Chondrocyte (in vitro differentiated cells): Measurements from ENCODE around the gene CACNG4. TPM values are rescaled to one million over a fixed set of nuclear protein-coding genes. Genes with fewer than 3 reads are reported as not detected.

Experiments used
- DNase-seq: peaks from one replicate; pipeline ENCODE4 v3.0.0; 2021; ENCODE audit warnings: mixed read lengths, low spot score
- H3K27ac Mint-ChIP-seq: one replicate; pipeline ENCODE4 v1.8.0; 2021; ENCODE audit warnings: mild to moderate bottlenecking, moderate library complexity, mixed read lengths; ENCODE audit not compliant: unreplicated experiment
- H3K27me3 Mint-ChIP-seq: 2 replicates; pipeline ENCODE4 v1.8.0; 2021; ENCODE audit warnings: low read depth, mixed read lengths
- H3K36me3 Mint-ChIP-seq: 2 replicates; pipeline ENCODE4 v1.8.0; 2021; ENCODE audit warnings: low read depth, mixed read lengths
- H3K4me1 Mint-ChIP-seq: 2 replicates; pipeline ENCODE4 v1.8.0; 2021; ENCODE audit warnings: low read depth, mild to moderate bottlenecking, mixed read lengths
- H3K4me3 Mint-ChIP-seq: one replicate; pipeline ENCODE4 v1.8.0; 2021; ENCODE audit warnings: mild to moderate bottlenecking, moderate library complexity, mixed read lengths; ENCODE audit not compliant: unreplicated experiment
- H3K9me3 Mint-ChIP-seq: 2 replicates; pipeline ENCODE4 v1.8.0; 2021; ENCODE audit warnings: low read depth, mixed read lengths
- total RNA-seq: library from RNA; stranded (reverse); gene quantifications from 3 replicates; pipeline ENCODE4 v1.2.1, GENCODE V29; 2021
- TF ChIP-seq, protein P1 (sequence below): fragments of 200-600 bp; sonication (generic); IDR thresholded peaks from 2 replicates; pipeline ENCODE4 v1.5.0; 2021; ENCODE audit warnings: antibody characterized with exemption, mild to moderate bottlenecking, moderate library complexity

Gene CACNG4
- total RNA-seq, 1 donor from 2014 or later: 2.9 TPM

DNA sequence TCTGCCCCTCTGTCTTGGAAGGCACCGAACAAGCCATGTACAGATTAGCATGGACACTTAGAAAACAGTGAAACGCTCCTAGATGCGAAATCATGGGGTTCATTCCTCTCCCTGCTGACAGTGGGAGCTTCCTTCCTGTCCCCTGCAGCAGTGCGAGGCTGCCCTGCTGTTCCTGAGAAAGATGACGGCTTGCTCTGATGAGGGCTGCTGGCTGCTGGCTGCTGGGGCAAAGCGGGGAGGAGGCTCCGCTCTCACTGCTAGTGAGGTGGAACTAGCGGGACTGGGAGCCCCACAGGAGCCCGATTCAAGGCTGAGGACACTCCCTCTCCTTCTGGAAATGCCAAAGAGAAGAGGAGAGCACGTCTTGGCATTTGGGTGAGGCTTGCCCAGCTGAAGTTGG lies 25.9 kb upstream of the CACNG4 start:
- H3K36me3 Mint-ChIP-seq: peaks cover 8% of the 10 kb centered on the region
- peaks cover 30% of the 10 kb centered on the region for H3K9me3 Mint-ChIP-seq

DNA sequence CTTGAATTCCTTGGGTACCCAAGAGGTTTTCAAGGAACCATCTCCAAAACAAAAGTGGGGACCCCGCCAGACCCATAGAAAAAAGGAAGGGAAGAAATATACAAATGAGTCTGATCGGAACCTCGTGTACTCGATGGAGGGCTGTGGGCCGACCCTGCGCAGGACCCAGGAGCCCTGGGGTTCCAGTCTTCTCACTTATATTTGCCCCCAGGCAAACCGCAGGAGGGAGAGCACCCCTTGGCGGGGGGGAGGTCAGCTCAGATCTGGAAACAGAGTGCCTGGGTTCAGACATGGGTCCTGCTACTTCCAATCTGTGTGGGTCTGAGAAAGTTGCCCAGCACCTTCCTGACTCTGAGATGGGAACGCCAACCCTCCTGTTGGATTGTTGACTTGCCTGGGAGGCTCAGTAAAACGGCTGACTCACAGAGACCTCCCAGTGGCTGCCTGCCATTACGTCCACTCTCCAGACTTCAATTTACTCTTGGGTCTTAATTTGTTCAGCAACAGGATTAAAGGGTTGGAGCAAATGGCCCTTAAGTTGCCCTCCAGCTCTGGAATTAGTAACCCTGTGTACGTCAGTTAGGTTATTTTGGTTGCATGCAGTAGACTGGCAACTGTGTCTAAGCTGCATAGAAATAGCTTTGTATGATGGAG lies 24.9 kb upstream of the CACNG4 start:
- H3K27ac Mint-ChIP-seq: no peak overlapping the region
- H3K4me1 Mint-ChIP-seq: peaks cover 8% of the 10 kb centered on the region
- no peak overlapping the region for H3K4me3 Mint-ChIP-seq
- TF ChIP-seq, protein P1, sequence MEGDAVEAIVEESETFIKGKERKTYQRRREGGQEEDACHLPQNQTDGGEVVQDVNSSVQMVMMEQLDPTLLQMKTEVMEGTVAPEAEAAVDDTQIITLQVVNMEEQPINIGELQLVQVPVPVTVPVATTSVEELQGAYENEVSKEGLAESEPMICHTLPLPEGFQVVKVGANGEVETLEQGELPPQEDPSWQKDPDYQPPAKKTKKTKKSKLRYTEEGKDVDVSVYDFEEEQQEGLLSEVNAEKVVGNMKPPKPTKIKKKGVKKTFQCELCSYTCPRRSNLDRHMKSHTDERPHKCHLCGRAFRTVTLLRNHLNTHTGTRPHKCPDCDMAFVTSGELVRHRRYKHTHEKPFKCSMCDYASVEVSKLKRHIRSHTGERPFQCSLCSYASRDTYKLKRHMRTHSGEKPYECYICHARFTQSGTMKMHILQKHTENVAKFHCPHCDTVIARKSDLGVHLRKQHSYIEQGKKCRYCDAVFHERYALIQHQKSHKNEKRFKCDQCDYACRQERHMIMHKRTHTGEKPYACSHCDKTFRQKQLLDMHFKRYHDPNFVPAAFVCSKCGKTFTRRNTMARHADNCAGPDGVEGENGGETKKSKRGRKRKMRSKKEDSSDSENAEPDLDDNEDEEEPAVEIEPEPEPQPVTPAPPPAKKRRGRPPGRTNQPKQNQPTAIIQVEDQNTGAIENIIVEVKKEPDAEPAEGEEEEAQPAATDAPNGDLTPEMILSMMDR: no peak
- peak; percentile 53 for DNase-seq
- peaks cover 7% of the 10 kb centered on the region for H3K27me3 Mint-ChIP-seq
- peaks cover 29% of the 10 kb centered on the region for H3K9me3 Mint-ChIP-seq
- peaks cover 8% of the 10 kb centered on the region for H3K36me3 Mint-ChIP-seq

More for the DNA sequence above, 25.9 kb upstream of the CACNG4 start:
- H3K4me3 Mint-ChIP-seq: no peak overlapping the region
- peaks cover 7% of the 10 kb centered on the region for H3K27me3 Mint-ChIP-seq
- peaks cover 4% of the 10 kb centered on the region for H3K4me1 Mint-ChIP-seq
- peak; percentile 52 for DNase-seq
- H3K27ac Mint-ChIP-seq: no peak overlapping the region
- TF ChIP-seq, protein P1: no peak

- TF ChIP-seq, protein P1: no peak
- Mint-ChIP-seq H3K27me3 (peaks cover 12% of the 10 kb centered on the region), H3K4me1 (peaks cover 6% of the 10 kb centered on the region), H3K4me3 (no peak overlapping the region), H3K9me3 (peaks cover 19% of the 10 kb centered on the region), H3K27ac (no peak overlapping the region), H3K36me3 (peaks cover 5% of the 10 kb centered on the region)
- DNase-seq: peak; percentile 42
Observed at GRCh38 chr17:66941249-66941648, 23.3 kb upstream of the CACNG4 start.

DNA sequence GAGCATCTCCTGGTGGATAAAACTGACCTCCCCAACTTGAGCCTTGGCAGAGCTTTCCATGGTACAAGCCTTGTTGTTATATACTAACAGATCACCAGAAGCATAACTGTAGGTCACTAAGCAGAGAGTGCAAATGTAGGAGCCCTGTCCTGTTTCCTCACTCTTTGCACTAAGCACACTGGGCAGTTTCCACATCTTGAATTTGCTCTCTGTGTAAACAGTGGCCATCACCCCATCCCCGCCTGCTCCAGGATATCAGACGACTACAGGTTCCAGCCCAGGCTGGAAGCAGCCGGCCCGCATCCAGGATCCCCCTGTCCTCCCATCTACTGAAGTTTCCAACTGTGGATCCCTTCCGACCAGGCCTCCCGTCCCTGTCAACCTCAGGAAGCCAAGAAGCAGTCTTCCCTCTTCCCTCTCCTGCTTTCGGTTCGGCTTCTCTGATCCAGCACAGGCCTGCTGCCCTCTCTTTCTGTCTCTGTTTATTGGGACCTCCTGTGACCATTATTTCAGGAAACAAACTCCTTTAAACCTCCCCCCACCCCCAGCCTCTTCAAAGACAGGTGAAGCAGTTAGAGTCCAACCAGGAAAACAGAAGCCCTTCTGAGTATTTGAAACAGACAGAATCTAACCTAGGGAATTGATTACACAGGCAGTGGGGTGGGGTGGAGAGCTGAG lies 22.6 kb upstream of the CACNG4 start:
- Mint-ChIP-seq H3K4me1 (peaks cover 6% of the 10 kb centered on the region), H3K9me3 (peaks cover 15% of the 10 kb centered on the region), H3K36me3 (peaks cover 5% of the 10 kb centered on the region), H3K27ac (no peak overlapping the region), H3K4me3 (no peak overlapping the region), H3K27me3 (peaks cover 12% of the 10 kb centered on the region)
- TF ChIP-seq, protein P1: no peak
- DNase-seq: peak; percentile 59

GRCh38 chr17:66942451-66943264 lies 21.8 kb upstream of the CACNG4 start:
- Mint-ChIP-seq H3K27ac (no peak overlapping the region), H3K9me3 (peaks cover 8% of the 10 kb centered on the region), H3K27me3 (peaks cover 12% of the 10 kb centered on the region), H3K4me3 (no peak overlapping the region), H3K4me1 (peaks cover 6% of the 10 kb centered on the region), H3K36me3 (peaks cover 5% of the 10 kb centered on the region)
- TF ChIP-seq, protein P1: no peak
- peak; percentile 54 for DNase-seq
